Body of pancreas (tissue), 4 donors: ENCODE measurements around the gene DLG2.

Experiments
- POLR2A ChIP-seq, 3 donors: fragments of 450-650 bp; IDR thresholded peaks; one replicate each; pipeline ENCODE4 v1.6.1; 2016; ENCODE audit warnings: antibody characterized with exemption in 3 of 3, mild to moderate bottlenecking in 2 of 3
- TF ChIP-seq, protein P1 (sequence below), 7 experiments: fragments of 450-650 bp in 4 of 7; fragments of 200-600 bp in 3 of 7; sonication (generic) in 3 of 7; IDR thresholded peaks; one replicate each; pipeline ENCODE4 v1.5.1; 2016 to 2019; ENCODE audit warnings: antibody characterized with exemption in 7 of 7

GRCh38 chr11:83409476-83409875 lies 2217.7 kb downstream of the DLG2 start:
- TF ChIP-seq, protein P1, sequence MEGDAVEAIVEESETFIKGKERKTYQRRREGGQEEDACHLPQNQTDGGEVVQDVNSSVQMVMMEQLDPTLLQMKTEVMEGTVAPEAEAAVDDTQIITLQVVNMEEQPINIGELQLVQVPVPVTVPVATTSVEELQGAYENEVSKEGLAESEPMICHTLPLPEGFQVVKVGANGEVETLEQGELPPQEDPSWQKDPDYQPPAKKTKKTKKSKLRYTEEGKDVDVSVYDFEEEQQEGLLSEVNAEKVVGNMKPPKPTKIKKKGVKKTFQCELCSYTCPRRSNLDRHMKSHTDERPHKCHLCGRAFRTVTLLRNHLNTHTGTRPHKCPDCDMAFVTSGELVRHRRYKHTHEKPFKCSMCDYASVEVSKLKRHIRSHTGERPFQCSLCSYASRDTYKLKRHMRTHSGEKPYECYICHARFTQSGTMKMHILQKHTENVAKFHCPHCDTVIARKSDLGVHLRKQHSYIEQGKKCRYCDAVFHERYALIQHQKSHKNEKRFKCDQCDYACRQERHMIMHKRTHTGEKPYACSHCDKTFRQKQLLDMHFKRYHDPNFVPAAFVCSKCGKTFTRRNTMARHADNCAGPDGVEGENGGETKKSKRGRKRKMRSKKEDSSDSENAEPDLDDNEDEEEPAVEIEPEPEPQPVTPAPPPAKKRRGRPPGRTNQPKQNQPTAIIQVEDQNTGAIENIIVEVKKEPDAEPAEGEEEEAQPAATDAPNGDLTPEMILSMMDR (IDR thresholded peaks at IDR 0.05), result no peak
- TF ChIP-seq POLR2A (IDR thresholded peaks at IDR 0.05), result no peak
